ENCODE measurements around the gene SEMA5B.

SEMA5B gene

GRCh38 chr3:122893754-122894668 lies 133.6 kb downstream of the SEMA5B start:
- H3K4me3 ChIP-seq (ENCODE audit: low read depth, low read length): no peak overlapping the region
- TF ChIP-seq CTCF (IDR thresholded peaks at IDR 0.05; ENCODE audit: low read depth, low read length): no peak

GRCh38 chr3:122893282-122893681 lies 134.3 kb downstream of the SEMA5B start:
- TF ChIP-seq CTCF (IDR thresholded peaks at IDR 0.05; ENCODE audit: low read depth, low read length): no peak
- no peak overlapping the region for H3K4me3 ChIP-seq (ENCODE audit: low read depth, low read length)

- TF ChIP-seq CTCF (IDR thresholded peaks at IDR 0.05; ENCODE audit: low read depth, low read length): no peak
- H3K4me3 ChIP-seq (ENCODE audit: low read depth, low read length): no peak overlapping the region
Observed at GRCh38 chr3:122892118-122892960, 135.2 kb downstream of the SEMA5B start.

- no peak overlapping the region for H3K4me3 ChIP-seq (ENCODE audit: low read depth, low read length)
- TF ChIP-seq CTCF (IDR thresholded peaks at IDR 0.05; ENCODE audit: low read depth, low read length): no peak
Observed at GRCh38 chr3:122890720-122891220, 136.8 kb downstream of the SEMA5B start.

GRCh38 chr3:122890077-122890719 lies 137.4 kb downstream of the SEMA5B start:
- TF ChIP-seq CTCF (IDR thresholded peaks at IDR 0.05; ENCODE audit: low read depth, low read length): no peak
- H3K4me3 ChIP-seq (ENCODE audit: low read depth, low read length): no peak overlapping the region

- H3K4me3 ChIP-seq (ENCODE audit: low read depth, low read length): no peak overlapping the region
- no peak for TF ChIP-seq CTCF (IDR thresholded peaks at IDR 0.05; ENCODE audit: low read depth, low read length)
Observed at GRCh38 chr3:122886946-122887345, 140.6 kb downstream of the SEMA5B start.

Measured in WI38 (cell line).